B cell (primary cell): ENCODE results near the gene CACNA2D3.

Experiments
- EZH2 ChIP-seq: IDR thresholded peaks from 2 replicates; pipeline ENCODE4 v1.6.1; 2012; ENCODE audit warnings: borderline replicate concordance, low read depth, mild to moderate bottlenecking, moderate library complexity, low read length; ENCODE audit not compliant: insufficient read depth, poor library complexity, severe bottlenecking
- TF ChIP-seq, protein P1 (sequence below): fragments of 200-600 bp; IDR thresholded peaks from one replicate; pipeline ENCODE4 v1.8.0; 2022; ENCODE audit warnings: antibody characterized with exemption, mild to moderate bottlenecking

DNA sequence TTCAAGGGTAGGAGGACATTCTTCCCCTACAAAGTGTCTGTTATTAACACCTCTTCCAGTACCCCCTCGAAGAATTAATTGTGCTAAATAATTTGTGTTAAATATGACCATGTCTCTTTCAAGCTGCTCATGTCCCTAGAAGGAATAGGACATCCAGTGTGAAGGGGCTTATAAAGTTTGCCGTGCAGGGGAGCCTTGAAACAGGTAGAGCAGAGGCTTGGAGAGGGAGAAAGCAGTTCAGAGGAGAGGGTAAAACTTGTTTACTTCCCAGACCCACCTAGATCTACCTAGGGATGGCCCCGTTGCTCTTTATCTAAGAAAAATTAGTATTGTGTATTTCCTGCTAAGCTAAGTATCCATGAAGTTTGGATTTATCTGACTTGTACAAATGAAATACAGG is 114.8 kb downstream of the CACNA2D3 start:
- TF ChIP-seq, protein P1, sequence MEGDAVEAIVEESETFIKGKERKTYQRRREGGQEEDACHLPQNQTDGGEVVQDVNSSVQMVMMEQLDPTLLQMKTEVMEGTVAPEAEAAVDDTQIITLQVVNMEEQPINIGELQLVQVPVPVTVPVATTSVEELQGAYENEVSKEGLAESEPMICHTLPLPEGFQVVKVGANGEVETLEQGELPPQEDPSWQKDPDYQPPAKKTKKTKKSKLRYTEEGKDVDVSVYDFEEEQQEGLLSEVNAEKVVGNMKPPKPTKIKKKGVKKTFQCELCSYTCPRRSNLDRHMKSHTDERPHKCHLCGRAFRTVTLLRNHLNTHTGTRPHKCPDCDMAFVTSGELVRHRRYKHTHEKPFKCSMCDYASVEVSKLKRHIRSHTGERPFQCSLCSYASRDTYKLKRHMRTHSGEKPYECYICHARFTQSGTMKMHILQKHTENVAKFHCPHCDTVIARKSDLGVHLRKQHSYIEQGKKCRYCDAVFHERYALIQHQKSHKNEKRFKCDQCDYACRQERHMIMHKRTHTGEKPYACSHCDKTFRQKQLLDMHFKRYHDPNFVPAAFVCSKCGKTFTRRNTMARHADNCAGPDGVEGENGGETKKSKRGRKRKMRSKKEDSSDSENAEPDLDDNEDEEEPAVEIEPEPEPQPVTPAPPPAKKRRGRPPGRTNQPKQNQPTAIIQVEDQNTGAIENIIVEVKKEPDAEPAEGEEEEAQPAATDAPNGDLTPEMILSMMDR = no peak
- TF ChIP-seq EZH2 = no peak
